Stimulated activated CD4-positive, alpha-beta T cell treated with anti-CD3 and anti-CD28 coated beads, TNF-alpha, amount 100 ng/mL, for 1 hour (primary cell): ENCODE measurements around the gene ACSM5.
"Not testable (repeated sequence)": the region's sequence is repeated elsewhere in the genome, so short reads cannot be mapped to it uniquely, and the experiment has no call there.

ENCODE experiments used
- DNase-seq, 3 donors: peaks; one replicate each; pipeline ENCODE4 v3.0.0-alpha.2; 2020; ENCODE audit warnings: low read depth in 3 of 3, low spot score in 1 of 3

ACSM5 gene

DNA sequence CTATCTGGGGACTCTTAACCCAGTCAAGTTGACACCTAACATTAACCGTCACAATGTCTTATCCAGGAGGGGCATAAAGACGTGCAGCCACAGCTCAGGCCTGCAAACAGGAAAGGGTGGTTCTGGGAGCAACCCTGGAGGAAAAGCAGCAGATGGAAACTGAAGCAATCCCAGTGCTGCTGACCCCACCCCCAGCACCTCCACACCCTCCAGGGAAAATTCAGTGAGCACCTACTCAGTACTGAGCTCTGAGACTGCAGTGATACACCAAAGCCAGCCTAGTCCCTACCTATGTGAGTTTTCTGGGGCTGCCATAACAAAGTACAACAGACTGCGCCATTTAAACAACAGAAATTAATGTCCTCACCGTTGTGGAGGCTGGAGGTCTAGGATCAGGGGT is 32.5 kb downstream of the ACSM5 start:
- DNase-seq = not testable (repeated sequence)

GRCh38 chr16:20446652-20447393 is 37.5 kb downstream of the ACSM5 start:
- DNase-seq = not testable (repeated sequence)

DNA sequence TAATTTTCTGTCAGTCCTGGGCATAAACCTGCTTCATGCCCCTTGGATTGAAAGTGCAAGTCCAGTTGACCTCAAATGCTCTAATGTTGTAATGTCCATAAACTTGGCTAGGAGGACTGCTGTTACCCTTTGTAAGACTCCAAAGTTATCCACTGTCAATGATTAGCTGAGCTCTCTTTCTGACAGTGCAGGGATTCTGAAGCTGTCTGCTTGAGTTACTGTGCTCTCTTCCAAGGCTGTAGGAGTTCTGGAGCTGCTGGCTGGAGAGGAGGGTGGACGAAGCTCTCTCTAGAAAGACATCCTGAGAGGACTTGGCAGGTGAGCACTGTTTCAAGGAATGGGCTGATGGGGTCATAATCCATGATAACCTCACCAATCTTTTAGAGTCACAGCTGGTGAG is 42.0 kb downstream of the ACSM5 start, which contains the start of gene ACSM2A:
TSS of gene ACSM2A (plus strand) at position 158 of the 400 bp plus-strand sequence. CDS start 8,594 bp downstream, outside the sequence.
- DNase-seq = not testable (repeated sequence)

GRCh38 chr16:20453633-20454032 is 44.3 kb downstream of the ACSM5 start:
- DNase-seq = not testable (repeated sequence)

DNA sequence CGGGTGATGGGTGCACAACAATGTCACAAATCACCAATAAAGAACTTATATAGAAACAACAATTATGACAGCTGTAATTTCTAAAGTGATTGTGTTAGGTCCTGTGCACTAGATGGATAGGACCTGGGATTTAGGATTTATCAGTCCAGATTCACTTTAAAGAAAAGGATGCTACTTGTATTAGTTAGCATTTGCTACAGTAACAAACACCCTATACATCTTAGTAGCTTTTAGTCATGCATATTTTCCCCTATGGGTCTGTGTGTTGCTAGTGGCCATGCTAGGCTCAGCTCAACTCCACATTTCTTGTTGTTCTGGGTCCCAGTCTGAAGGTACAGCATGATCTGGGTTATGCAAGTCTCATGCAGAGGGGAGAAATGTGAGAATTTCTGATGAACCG is 49.9 kb downstream of the ACSM5 start:
- not testable (repeated sequence) for DNase-seq

DNA sequence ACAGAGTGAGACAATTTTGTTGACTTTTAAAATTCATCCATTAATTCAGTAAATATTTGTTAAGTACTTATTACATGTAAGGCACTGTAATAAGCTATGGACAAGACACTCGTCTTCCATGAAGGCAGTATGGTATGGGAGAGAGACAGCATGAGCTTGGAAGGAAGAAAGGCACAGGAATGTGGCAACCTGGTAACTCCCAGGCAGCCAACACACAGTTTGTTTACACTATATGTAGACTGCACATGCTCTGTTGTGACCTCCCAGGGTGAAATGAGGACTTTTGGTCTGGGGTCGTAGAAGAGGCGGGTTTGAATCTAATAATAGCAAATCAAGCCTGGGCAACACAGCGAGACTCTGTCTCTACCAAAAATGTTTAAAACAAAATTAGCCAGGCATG is 51.0 kb downstream of the ACSM5 start:
- DNase-seq = not testable (repeated sequence)

- DNase-seq = not testable (repeated sequence)
Observed at GRCh38 chr16:20468954-20469353, 59.6 kb downstream of the ACSM5 start.

- not testable (repeated sequence) for DNase-seq
Observed at GRCh38 chr16:20469930-20470329, 60.6 kb downstream of the ACSM5 start.

GRCh38 chr16:20470732-20471131 is 61.4 kb downstream of the ACSM5 start:
- DNase-seq = not testable (repeated sequence)

GRCh38 chr16:20477188-20477744 is 67.9 kb downstream of the ACSM5 start:
- not testable (repeated sequence) for DNase-seq

DNA sequence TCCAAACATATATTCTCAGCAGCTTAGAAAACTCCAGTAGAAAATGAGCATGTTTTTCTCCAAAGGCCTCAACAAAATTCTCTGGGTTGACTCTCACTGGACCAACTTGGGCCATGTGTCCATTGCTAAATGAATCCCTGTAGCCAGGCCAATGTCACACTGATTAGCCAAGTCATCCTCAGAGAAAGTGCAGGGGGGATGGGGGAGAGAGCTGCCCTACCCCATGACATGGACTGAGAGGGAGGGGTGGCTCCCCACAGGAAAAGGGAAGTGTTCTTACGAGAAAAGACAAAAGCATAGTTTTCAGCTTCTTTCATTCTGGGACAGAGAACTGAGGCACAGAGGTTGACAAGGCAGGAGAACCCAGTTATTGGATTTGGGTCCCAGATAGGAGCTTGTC is 74.7 kb downstream of the ACSM5 start:
- not testable (repeated sequence) for DNase-seq

GRCh38 chr16:20484726-20485125 is 75.4 kb downstream of the ACSM5 start:
- DNase-seq = no peak

- no peak for DNase-seq
Observed at GRCh38 chr16:20485408-20485807, 76.1 kb downstream of the ACSM5 start.
